Stimulated activated CD4-positive, alpha-beta T cell treated with anti-CD3 and anti-CD28 coated beads, Interleukin-12 subunit alpha, Interleukin-12 subunit beta, amount 100 ng/mL, for 48 hours (primary cell): ENCODE results near the gene VGF.
"Not testable (repeated sequence)": the region's sequence is repeated elsewhere in the genome, so short reads cannot be mapped to it uniquely, and the experiment has no call there.

Experiments
- DNase-seq, 3 donors: peaks; one replicate each; pipeline ENCODE4 v3.0.0-alpha.2; 2020; ENCODE audit warnings: low read depth in 2 of 3, low spot score in 1 of 3

VGF gene

DNA sequence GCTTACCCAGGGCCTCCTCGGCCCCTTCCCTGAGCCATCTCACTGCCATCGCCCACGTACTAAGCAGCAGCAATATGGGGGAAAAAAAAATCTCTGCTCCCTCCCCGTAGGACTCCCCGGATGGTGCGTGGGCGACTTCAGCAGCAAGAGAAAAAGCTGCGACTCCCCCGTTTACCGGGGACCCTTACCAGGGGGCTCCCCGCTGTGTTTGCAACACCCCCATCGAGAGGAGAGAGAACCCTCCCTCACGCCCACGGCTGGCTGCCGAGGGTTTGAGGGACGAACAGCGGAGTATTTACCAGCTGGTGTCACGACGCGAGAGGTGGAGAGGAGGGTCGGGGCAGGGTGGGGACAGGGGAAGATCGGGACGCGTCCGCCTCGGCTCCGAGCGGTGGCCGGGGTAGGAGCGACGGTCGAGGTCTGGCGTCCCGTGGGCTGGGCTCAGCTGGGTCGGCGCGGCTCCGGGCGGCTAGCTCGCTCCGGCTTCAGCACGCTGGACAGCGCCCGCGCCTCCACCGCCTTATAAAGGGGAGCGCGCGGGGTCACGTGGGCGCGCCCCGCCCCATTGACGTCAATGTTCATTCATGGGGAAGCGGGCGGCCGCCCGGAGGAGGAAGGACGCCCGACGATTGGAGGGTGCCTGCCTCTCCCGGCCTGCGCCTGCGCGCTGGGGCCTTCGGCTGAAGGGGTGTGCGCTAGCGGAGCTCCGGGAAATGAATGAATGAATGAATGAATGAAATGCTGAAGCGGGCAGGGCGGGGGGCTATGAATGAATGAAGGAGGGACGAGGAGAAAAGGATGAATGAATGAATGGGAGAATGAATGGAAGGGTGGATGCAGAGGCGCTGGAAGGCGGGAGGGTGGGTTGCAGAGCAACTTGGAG lies at the start of gene VGF:
Gene VGF, minus strand, starts transcription at position 495 of the 883 bp plus-strand sequence. CDS start 726 bp downstream, outside the sequence.
- DNase-seq = peak; percentile 87 to 92 (median 89)

DNA sequence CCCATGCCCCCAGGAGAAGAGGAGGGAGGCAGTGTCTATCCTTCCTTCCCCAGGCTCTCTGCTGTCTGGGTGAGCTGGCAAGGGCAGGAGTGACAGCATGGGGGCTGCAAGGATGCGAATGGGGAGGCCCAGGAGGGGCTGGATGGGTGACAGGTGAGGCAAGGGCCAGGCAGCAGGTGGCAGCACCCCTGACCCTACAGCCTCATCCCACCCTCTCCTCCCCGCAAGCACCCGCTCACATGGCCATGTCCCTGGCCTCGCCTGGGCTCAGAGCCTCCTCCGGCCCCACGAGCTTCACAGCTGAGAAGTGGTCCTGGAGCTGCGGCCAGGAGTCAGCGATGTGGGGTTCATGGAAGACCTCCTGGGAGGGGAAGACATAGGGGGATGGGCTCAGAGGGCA lies 46.6 kb upstream of the VGF start:
- DNase-seq = no peak

DNA sequence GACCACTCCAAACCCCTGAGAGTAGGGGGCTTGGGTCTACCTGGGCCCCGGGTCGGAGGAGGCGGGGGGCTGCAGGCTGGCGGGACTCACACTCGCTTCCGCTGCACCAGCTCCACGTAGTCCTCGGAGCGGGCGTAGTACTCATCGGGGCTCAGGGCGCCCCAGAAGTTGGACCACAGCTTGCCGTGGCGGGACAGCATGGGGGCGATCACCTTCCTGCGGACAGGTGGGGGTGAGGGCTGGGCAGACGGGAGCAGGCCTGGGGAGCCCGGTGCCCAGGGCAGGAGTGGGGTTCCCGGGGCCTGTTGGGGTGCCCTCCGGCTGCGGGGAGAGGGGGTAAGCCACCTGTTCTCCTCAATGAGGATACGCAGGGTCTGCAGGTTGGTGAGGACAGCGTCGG lies 46.1 kb upstream of the VGF start:
- no peak for DNase-seq

DNA sequence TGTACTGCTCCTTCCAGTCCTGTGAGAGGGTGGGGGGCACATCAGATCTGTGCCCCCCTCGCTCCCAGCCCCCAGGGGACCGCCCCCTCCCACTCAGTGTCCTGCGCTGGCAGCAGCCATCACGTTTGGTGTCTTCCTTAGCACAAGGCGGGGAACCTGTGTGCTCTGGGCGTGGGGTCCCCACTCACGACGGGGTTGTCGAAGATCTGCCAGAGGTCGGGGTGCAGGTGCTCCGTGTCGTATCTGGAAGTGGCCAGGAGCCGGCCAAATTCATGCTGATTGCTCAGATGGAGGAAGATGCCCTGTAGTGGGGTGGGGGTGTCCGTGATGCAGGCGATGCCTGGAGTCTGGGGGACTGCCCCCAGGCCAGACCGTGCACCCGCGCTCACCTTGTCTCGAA lies 44.8 kb upstream of the VGF start:
- DNase-seq = no peak

DNA sequence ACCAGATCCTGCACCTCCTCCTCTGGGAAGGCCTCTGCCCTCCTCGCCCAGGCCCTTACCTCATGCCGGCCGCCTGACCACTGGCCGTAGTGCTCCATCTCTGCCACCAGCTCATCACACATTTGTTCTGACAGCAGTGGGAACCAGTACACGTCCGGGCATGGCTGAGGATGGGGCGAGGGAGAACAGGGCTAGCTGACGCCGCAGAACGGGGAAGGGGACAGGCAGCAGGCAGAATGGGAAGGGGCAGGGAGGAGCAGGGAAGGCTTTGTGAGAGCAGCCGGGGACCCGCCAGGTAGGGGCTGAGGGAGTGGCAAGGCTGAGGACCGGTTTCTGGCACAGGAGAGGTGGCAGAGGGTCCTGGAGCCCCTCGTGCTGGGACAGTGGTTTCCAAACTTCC lies 43.4 kb upstream of the VGF start:
- no peak for DNase-seq

DNA sequence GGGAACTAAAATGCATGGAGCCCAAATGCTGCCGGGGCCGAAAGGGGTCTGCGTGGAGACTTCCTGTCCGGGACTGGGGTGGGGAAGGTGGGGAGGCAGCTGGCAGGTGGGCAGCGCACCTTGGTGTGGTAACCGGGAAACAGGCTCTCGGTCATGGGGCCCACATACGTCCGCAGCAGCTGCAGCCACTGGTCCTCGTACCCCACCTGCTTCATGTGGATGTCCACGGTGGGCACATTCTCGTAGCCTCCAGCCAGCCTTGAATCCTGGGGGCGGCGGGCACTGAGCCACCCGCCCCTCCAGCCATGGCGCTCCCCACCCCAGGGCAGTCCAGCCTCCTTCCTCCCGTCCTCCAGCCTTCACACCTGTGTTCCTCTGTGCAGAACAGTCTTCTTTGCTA lies 42.1 kb upstream of the VGF start:
- DNase-seq = no peak

DNA sequence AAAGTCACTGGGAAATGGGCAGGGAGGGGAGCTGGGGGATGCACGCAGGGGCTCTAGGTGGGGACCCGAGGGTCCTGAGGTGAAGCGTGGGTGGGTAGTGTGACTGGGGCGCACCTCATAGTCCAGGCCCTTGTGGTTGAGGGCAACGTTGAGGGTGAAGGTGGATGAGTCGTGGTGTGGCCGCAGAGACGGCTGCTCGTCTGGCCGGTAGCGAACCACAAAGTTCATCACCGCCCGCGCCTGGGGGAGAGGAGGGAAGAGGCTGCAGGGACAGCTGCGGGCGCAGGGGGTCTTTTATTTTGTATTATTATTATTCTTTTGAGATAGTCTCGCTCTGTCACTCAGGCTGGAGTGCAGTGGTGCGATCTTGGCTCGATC lies 41.3 kb upstream of the VGF start:
- DNase-seq = no peak

DNA sequence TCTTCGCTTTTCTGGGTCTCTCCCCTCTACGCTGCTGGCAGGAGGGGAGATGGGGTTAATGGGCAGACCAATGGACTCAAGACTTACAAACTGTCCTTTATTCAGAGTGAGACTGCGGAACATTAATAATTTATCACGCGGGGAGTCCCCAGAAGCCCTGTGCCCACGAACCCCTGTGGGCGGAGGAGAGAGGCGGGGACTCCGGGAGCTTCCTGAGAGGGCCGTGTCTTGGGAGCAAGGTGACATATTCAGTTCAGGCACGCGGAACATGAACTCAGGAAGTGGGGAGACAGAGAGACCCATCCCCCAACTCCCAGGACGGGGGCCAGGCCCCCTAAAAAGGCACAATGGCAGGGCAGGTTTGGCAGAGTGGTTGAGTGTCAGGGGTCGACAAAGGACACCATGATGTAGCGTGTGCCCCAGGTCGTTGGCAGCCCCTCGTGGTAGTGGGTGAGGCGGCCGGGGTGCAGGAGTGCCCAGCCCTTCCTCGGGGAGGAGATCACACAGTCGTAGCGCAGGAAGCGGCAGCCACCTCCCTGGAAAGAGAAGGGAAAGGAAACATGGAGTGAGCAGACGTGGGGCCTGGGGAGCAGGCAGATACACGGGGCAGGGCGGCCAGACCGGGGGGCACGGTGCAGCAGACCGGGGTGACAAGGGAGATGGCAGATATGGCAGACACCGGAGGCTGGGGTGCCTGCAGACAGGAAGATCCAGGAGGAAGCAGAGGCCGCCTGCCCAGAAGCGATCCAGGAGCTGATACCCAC lies 40.7 kb upstream of the VGF start:
- DNase-seq = no peak

DNA sequence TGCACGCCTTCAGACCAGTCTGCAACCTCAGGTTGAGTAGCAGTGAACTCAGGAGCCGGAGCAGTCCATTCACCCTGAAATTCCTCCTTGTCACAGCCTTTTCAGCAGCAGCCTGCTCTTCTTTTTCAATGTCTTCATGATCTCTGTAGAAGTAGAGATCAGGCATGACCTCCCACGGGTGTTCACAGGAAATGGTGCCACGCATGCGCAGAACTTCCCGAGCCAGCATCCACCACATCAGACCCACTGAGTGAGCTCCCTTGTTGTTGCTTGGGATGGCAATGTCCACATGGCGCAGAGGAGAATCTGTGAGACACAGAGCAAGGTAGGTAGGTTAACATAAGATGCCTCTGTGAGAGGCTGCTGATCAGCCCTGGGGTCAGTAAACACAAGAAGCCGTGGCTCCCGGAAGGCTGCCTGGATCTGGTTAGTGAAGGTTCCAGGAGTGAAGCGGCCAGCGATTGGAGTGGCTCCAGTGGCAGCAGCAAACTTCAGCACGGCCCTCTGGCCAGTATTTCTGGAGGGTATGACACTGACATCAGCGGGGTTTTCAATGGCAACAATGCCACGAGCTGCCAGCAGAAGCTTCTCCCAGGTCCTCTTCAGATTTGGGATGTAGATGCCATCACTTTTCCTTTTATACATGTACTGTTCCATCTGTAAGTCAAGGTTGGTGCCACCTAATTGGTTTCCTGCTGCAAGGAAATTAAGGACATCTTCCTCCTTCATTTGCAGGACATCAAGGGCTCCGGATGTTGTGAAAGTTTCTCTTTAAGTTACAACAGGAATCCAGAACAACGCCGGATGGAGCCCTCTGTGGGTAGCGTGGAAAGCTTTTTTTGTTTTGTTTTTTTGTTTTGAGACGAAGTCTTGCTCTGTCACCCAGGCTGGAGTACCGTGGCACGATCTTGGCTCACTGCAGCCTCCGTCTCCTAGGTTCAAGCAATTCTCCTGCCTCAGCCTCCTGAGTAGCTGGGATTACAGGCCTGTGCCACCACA lies 38.7 kb upstream of the VGF start:
- not testable (repeated sequence) for DNase-seq

DNA sequence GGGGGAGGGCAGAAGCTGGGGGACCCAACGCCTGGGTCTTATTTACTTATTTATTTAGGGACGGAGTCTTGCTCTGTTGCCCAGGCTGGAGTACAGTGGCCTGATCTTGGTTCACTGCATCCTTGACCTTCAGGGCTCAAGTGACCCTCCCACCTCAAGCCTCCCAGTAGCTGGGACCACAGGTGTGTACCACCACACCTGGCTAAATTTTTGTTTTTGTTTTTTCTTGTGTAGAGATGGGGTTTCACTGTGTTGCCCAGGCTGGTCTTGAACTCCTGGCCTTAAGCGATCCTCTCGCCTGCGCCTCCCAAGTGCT lies 37.2 kb upstream of the VGF start:
- no peak for DNase-seq

DNA sequence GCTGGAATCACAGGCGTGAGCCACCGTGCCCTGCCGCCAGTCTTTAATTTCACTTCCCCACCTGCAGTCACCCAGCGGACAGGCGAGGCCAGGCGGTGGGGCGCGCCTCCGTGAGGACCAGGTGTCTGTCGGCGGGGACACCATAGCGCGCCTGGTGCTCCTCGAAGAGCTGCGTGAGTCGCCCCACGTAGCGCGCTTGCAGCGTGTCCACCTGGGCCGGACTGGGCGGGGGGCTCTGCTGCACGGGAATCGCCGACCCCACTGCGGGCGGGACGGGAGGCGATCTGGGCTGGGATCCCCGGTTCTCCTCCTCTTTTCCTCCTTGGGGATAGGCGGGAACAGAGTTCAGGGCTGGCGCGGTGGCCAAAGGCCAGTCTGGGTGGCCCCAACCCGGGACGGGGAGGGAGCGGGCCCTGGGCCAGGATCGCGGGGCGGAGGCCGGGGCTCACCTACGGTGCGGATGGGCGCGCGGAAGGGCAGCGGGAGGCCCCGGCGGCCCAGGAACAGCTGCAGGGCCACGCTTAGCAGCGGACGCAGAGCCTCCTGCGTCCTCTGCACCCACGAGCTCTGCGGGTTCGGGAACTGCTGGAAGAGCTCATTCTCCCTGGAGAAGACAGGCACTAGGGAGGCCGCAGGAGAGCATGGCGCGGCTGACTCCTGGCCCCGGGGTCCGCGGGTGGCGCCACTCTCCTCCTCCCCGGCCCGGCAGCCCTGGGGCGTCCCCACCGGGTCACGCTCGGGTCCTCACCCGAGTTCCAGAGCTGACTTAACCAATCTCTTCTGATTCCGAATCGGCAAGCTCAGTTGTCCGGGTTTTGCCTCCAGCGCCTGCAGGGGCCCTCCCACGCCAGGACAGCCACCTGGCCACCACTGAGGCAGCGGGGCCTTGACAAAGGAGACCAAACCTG lies 36.6 kb upstream of the VGF start:
- DNase-seq = no peak

DNA sequence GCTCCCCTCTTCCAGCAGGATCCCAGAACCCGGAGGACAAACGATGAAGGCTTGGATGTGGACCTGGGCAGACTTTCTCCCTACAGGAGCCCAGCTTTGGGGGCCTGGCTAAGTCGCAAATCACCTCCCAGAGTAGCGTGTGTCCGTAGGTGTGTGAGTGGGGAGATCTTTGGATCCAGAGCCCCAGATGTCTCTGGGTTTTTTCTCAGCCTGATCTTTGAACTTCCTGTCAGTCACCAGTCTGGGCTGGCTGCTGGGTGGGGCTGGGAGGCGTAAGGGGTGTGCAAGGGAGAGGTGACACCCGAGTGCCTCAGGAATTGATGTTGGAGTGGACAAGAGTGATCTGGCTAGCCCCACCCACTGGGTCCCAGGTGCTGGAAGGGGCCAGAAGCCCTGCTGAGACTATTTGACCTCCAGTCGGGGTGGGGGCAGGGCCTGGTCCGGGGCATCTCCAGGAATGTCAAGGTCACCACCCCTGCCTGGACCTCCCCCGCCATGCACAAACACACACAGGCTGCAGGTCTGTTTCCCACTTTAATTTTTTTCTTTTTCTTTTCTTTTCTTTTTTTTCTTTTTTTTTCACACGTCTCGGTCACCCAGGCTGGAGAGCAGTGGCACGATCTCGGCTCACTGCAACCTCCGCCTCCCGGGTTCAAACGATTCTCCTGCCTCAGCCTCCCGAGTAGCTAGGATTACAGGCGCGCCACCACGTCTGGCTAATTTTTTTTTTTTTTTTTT lies 35.7 kb upstream of the VGF start, which contains the start of gene MOGAT3:
Gene MOGAT3, minus strand, starts transcription at position 175 of the 738 bp plus-strand sequence. CDS start 182 bp downstream, outside the sequence.
- DNase-seq = no peak

DNA sequence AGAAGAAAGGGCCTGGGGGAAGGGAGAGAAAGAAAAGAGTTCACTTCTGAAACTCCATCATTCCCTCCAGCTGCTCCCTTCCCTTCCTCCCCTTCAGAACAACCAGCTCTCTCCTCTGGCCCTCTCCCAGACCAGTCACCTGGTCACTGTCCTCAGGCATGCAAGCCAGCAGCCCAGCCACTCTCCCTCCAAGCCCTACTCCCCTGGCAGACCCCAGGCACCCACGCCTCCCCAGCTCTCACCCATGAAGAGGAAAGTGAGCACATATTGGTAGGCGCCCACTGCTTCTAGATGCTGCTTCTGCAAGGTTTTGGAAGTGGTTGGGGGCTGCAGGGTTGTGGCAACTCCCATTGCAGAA lies 35.1 kb upstream of the VGF start:
- DNase-seq = no peak

DNA sequence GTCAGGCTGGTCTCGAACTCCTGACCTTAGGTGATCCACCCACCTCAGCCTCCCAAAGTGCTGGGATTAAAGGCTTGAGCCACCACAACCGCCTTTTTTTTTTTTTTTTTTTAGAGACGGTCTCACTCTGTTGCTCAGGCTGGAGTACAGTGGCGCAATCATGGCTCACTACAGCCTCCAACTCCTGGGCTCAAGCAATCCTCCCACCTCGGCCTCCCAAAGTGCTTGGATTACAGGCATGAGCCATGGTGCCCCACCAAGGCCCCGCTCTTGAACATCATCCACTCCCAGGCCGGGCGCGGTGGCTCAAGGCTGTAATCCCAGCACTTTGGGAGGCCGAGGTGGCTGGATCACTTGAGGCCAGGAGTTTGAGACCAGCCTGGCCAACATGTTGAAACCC lies 34.2 kb upstream of the VGF start:
- DNase-seq = not testable (repeated sequence)

DNA sequence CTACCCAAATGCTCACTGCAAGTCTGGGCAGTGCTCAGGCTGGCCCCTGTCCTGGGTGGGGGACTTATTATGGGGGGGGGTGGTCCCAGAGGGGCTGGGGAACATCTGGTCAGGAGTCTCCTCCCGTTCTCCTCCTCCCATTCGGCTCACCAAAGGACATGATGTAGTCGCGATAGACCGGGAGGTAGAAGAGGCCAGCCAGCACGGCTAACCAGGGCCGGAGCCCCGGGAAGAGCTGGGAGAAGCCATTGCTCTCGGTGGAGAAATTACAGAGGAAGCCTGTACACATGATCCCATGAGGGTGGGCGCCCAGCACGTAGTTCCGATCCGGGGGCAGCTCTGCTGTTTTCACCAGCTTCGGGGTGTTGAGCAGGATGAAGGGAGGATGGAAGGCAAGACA lies 33.1 kb upstream of the VGF start:
- DNase-seq = no peak

DNA sequence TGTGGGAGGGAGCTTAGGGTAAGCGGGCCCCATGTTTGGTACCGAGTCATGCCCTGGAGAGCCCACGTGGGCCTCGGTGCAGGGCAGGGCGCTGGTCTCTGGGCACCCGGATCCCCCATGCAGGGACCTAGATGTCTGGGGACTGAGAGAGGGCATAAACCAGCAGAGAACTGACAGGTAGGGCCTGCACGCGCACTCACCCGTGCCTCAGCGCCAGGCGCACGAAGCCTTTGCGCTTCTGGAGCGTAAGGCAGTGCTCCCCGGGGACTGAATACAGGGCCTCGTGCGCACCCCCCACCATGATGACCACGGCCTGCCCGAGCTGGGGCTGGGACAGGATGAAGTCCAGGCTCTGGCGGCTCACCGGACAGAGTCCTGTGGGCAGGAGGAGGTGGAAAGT lies 32.6 kb upstream of the VGF start:
- DNase-seq = no peak

DNA sequence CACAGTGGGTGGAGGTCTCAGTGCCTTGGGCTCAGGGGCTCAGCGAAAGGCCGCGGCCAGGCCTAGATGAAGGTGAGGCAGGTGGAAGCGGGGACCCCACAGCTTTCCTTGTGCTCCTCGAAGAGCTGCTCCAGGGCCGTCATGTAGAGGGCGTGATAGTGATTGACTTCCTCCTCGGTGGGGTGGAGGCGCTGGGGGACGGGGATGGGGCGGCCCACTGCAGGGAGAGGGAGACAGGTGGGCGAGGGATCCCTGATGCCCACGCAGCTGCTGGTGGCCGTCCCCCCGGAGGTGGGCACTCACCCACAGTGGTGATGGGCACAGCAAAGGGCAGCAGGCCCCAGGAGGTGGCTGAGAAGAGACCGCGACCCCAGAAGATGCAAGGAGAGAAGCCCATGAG lies 30.5 kb upstream of the VGF start:
- no peak for DNase-seq

DNA sequence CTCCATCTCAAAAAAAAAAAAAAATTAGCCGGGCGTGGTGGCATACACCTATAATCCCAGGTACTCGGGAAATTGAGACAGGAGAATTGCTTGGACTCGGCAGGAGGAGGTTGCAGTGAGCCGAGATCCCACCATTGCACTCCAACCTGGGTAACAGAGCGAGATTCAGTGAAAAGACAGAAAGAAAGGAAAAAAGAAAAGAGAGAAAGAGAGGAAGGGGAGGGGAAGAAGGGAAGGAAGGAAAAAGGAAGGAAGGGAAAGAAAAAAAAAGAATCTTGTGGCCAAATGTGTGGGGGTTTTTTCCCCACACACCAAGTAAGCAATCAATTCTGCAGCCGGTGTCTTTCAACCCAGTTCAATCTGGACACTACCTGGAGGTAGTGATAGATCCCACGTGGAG lies 23.7 kb upstream of the VGF start:
- DNase-seq = no peak

DNA sequence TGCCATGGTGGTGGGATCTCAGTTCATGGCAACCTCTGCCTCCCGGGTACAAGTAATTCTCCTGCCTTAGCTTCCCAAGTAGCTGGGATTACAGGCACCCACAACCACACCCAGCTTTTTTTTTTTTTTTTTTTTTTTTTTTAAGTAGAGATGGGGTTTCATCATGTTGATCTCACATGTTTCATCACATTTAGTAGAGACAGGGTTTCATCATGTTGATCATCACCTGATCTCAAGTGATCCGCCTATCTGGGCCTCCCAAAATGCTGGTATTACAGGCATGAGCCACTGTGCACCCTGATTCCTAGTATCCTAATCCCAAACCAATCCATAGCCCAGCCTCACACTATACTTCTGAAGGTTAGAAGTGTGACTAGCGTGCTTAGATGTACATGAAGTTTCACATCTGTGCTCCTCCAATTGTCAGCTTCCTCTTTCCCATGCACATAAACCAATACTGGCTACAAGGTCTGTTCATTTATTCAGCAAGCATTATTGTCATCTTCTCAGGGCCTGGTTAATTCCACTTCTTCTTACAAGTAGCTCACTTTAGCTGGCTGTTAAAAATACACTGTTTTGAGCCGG lies 21.6 kb upstream of the VGF start:
- DNase-seq = no peak
